Cerebellar nuclear complex (tissue), 1 donor: ENCODE data around the gene CASP4.
"Not testable (repeated sequence)": the region's sequence is repeated elsewhere in the genome, so short reads cannot be mapped to it uniquely, and the experiment has no call there.

Source experiments
- DNase-seq, 2 experiments: peaks; one replicate each; lab custom pipeline; 2025; lab: John Stamatoyannopoulos, UW

CASP4 gene

DNA sequence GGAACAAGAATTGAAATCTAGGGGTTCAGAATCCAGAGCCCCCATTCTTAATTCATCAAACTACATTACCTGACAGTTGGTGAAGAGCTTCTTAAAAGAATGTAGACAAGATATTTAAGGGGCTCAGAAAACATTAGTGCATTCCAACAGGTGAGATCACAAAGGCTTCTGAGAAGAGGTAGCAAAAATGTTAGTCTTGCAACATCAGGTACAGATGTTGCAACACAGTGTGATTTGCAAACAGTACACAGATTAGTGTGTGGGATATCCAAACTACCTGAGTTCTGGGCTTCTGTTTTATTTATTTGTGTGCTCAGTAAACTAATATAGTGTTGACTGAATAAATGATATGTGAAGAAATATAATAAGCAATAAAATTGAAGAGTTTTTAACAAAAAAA is 11.8 kb downstream of the CASP4 start:
- no peak for DNase-seq

- DNase-seq: no peak
Observed at GRCh38 chr11:104946907-104947306, 21.5 kb downstream of the CASP4 start.

- no peak for DNase-seq
Observed at GRCh38 chr11:104944076-104944475, 24.3 kb downstream of the CASP4 start.

DNA sequence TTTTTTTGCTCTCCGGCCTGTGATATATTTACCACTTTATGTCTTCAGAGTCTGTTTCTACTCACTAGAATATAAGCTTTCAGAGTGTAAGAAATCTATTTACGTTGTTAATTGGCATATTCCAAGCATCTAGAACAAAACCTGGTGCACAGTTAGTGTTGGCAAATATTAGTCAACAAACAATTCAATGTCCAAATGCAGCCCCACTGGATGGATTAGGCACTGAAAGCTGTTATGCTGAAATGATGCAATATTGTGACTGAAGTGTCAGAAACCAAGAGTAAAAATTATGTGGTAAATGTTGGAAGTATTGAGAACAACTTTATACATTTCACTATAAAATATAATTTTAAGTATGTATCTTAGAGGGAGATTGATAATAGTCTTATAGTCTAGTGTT is 24.8 kb downstream of the CASP4 start:
- DNase-seq: no peak

GRCh38 chr11:104934594-104934993 is 33.8 kb downstream of the CASP4 start:
- no peak for DNase-seq

DNA sequence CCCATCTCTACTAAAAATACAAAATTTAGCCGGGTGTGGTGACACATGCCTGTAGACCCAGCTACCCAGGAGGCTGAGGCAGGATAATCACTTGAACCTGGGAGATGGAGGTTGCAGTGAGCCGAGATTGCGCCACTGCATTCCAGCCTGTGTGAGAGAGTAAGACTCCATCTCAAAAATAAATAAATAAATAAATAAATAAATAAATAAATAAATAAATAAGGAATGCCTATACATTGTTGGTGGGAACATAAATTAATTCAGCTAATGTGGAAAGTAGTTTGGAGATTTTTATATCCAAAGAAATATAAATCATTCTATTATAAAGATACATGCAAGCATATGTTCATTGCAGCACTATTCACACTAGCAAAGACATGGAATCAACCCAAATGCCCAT is 34.3 kb downstream of the CASP4 start:
- DNase-seq: not testable (repeated sequence)

GRCh38 chr11:104928811-104929210 is 39.6 kb downstream of the CASP4 start:
- DNase-seq: no peak

DNA sequence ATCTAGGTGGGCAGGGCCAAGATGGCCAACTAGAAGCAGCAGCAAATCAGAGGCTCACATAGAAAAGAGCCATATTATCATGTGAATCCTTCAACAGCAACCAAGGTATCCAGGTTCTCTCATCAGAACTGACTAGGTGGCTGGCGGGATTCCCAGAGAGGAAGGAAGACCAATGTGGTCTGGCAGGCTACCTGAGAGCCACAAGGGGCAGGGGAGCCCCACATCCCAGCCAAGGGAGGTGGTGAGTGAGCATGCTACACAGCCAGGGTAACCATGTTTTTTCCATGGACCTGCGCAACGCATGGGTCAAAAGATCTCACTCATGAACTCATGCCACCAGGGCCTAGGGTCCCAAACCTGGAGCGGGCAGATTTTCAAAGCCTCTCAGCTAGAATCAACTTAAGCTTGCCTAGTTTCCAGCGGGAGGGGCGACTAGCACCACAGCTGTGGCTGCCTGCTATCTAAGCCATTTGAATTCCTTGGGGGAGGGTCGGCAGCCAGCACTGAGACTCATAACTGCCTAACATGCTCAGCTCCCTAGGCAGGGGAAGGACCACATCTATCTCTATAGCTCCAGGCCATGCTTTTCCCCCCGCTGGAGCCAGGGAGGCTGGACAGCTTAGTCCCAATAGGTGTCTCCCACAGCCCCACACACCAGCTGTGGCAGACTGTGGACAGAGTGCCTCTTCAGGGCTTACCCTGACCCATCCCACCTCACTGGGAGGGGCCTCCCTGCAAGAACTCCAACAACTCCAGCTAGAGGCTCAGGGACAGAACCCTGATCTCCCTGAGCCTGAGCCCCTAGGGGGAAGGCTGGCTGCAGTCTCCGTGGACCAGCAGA is 41.4 kb downstream of the CASP4 start:
- DNase-seq: no peak

DNA sequence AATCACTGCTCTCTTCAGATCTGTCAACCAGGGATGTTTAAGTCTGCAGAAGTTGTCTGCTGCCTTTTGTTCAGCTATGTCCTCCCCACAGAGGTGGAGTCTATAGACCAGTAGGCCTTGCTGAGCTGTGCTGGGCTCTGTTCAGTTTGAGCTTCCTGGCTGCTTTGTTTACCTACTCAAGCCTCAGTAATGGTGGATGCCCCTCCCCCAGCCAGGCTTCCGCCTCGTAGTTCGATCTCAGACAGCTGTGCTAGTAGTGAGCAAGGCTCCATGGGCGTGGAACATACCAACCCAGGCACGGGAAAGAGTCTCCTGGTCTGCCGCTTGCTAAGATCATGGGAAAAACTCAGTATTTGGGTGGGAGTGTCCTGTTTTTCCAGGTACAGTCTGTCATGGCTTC is 42.5 kb downstream of the CASP4 start:
- DNase-seq: no peak

- no peak for DNase-seq
Observed at GRCh38 chr11:104918113-104918824, 50.1 kb downstream of the CASP4 start.

GRCh38 chr11:104917271-104918112 is 50.9 kb downstream of the CASP4 start:
- DNase-seq: no peak

DNA sequence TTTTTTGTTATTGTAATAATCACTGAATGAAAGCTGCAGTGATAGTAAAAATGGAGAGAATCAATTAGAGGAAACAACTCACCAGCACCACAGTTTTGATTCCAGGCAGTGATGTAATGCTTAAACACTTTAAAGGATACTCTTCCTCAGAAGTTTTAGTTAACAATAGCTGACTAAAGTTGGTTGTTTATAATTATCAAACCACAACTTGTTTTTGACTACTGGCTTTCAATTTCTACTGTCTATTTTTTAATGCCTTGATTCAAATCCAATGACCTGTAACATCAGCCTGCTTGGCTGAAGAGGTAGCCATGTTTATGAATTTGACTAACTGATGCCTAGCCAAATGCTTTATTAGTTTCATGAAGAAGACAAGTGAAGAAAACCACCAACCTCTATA is 51.9 kb downstream of the CASP4 start:
- no peak for DNase-seq

GRCh38 chr11:104912102-104912501 is 56.3 kb downstream of the CASP4 start:
- DNase-seq: no peak

DNA sequence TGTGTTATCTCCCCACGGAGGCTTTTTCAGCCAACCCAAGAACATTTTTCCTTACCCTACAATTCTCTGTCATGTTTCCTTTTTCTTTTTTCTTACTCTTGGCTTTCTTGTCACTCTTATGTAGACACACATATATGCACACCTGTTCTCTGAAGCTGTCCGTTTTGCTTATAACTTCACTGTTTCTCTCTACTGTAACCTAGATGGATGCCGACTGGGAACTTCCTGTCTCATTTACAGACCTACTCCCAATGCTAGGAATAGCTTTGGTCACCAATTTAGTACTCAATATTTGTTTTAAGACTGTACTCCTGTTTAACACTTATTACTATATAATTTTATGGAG is 60.2 kb downstream of the CASP4 start:
- DNase-seq: no peak

DNA sequence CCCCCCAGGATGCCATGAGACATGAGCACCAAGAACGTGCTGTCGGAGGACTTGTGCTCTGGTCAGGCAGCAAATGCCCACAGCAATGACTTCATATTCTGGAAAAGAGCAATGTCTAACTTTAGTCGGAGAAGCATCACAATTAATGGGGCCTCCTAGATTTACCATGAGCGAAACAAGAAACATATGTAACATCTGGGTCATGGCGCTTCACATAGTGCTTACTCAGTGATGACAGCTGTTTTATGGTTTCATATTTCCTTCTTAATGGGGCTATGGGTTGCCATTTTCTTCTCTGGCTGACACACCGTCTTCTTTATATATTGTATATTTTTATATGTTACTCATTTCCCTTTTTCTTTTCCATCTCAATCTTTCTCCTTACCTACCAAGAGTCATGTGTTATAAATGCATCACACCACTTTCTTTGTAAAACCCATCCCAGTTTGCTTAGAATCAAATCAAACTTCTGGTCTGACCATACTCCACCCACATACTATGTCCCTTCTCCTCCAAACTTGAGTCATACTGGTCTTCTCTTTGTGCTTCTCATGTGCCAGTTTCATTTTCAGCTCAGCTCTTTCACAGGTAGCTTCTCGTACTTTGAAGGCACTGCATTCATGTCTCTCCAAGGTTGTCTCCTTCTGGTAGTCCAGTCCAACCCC is 60.7 kb downstream of the CASP4 start:
- no peak for DNase-seq

- DNase-seq: no peak
Observed at GRCh38 chr11:104905271-104905670, 63.1 kb downstream of the CASP4 start.

GRCh38 chr11:104899226-104899625 is 69.1 kb downstream of the CASP4 start:
- DNase-seq: no peak

- no peak for DNase-seq
Observed at GRCh38 chr11:104898685-104899013, 69.7 kb downstream of the CASP4 start.

DNA sequence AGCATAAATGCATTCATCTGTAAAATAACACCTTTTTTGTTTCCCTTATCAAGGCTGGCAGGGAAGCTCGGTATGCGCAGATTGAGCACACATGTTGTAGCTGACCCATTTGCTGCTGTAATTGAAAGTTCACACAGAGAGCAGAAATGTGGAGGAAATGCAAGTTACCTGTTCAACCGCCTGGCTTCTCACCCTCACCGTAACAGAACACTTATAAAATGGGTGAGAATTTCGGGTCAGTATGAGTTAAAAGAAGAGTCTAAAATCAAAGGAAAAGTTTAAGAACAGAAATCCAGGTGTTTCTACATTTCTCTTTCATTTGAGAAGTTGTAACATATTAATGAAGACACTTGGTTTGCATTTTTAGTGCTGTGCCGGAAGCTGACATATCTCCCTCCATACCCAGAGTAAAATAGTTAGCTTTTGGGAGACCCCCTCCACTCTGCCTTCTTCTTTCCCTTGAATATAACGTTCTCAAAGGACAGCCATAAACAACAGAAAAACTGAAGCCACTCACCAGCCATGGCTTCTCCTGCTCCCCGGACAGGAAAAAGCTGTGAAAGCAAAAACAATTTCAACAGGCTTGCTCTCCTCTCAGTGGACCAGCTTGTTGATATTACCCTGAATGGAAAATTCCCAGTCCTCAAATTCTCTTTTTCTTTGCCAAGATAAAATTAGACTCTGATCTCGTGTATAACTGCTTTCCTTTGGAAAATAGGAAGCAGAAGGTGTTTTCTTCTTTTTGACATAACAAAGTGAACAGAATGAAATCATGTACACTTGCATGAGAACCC is 70.3 kb downstream of the CASP4 start, which contains the start of gene CASP12:
CASP12 (minus strand) TSS at position 570 of the 794 bp plus-strand sequence.
- peak; percentile 62 to 78 for DNase-seq

DNA sequence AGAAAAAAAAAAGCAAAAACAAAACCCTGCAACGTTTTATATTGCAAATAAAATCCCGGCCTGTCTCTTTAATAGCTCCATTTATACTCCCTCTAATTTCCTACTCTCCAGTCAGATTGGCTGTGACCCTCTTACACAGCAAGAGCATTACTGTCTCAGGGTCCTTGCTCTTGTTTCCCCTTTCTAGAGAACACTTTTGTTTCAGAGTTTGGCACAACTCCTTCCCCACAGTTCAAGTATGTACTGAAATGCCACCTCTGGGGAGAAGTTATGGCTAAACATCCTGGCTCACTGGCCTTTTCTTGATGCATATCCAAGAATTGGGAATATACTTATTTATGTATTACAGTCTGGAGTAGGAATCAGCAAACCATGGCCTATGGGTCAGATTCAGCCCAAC is 72.7 kb downstream of the CASP4 start:
- DNase-seq: no peak

- DNase-seq: no peak
Observed at GRCh38 chr11:104893876-104894275, 74.5 kb downstream of the CASP4 start.
